H1 (cell line): ENCODE results near the gene MANF. TPM values are rescaled to one million over a fixed set of nuclear protein-coding genes. Genes with fewer than 3 reads are reported as not detected.

Experiments used
- KDM1A ChIP-seq: fragments of 200-600, 300-600 bp; sonication (generic); IDR thresholded peaks from 2 replicates; pipeline ENCODE4 v1.7.1; 2016; ENCODE audit warnings: mild to moderate bottlenecking, low read length, borderline replicate concordance
- polyA plus RNA-seq, 7 experiments: library from polyadenylated mRNA; depleted of rRNA in 3 of 7; stranded (reverse) in 5 of 7; unstranded in 2 of 7; fragments of >200 nt in 5 of 7; fragments of 200-250 nt in 2 of 7; gene quantifications; 1 replicate in 5 of 7; 2 replicates in 1 of 7; 4 replicates in 1 of 7; pipeline versions ENCODE4 v1.2.1 to v1.2.3, GENCODE V29; 2011 to 2013; ENCODE audit warnings: missing spikeins in 2 of 7, mixed read lengths in 2 of 7
- total RNA-seq: library from RNA; stranded (reverse); fragmentation: NEBNext Ultra II Directional; extraction: Animal tissue kit (Norgen Biotek cat#: 25700); gene quantifications from 2 replicates; pipeline ENCODE4 v1.2.1, GENCODE V29; 2021
- TF ChIP-seq, protein P1 (sequence below): IDR thresholded peaks from 2 replicates; pipeline ENCODE4 v1.6.1; 2012; ENCODE audit warnings: inconsistent platforms

MANF gene
- total and polyA plus RNA-seq, 2 of the 8 experiments (the other 6 are each of a cell fraction or from before 2014, with no cell fraction given), result 37.5 to 159 TPM

DNA sequence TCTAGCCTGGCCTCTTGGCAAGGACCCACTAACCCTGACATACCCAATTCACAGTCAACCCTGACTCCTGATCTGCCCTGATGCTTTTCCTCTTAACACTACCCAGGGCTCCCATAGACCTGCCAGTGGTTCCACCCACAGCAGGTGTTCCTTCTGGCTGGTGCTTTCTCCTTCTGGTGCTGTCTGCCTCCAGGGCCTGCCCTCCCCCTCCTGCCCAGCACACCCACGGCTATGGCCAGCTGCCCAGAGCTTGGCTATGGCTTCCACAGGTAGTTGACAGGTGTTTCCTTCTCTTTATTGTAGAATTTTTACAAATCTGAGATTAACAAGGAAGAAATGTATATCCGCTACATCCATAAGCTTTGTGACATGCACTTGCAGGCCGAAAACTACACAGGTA lies 46.5 kb upstream of the MANF start (continued):
- TF ChIP-seq, protein P1, sequence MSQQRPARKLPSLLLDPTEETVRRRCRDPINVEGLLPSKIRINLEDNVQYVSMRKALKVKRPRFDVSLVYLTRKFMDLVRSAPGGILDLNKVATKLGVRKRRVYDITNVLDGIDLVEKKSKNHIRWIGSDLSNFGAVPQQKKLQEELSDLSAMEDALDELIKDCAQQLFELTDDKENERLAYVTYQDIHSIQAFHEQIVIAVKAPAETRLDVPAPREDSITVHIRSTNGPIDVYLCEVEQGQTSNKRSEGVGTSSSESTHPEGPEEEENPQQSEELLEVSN, result no peak
- no peak for TF ChIP-seq KDM1A
- TF ChIP-seq, all 59 proteins: peak for 0
